Measurements from ENCODE around the gene SELENON. TPM values are rescaled to one million over a fixed set of nuclear protein-coding genes. Genes with fewer than 3 reads are reported as not detected.

The SELENON gene
- polyA plus RNA-seq, 3 donors, result 1.5 to 31.5 (median 3.5) TPM

GRCh38 chr1:25794325-25794724, 5.7 kb upstream of the SELENON start:
- TF ChIP-seq CTCF (IDR thresholded peaks at IDR 0.05), result no peak
- Histone ChIP-seq H3K4me1 (ENCODE audit: control insufficient read depth in 1 of 2, insufficient read depth in 2 of 2, low read length in 2 of 2) (peaks cover 0 to 2% of the 10 kb centered on the region in 2 donors), H3K79me2 (ENCODE audit: insufficient read depth, low read length) (no peaks in the 10 kb centered on the region), H3K36me3 (replicated peaks in 1 of 2; ENCODE audit: control insufficient read depth in 1 of 2, insufficient read depth in 2 of 2, low read length in 2 of 2) (no peaks in the 10 kb centered on the region), H3K27ac (ENCODE audit: low read depth in 1 of 2, low read length in 2 of 2) (no peak overlapping the region), H3K9ac (ENCODE audit: insufficient read depth, low read length, poor library complexity, severe bottlenecking) (peak overlapping the region; percentile 8), H4K20me1 (ENCODE audit: insufficient read depth, low read length) (no peaks in the 10 kb centered on the region), H3K27me3 (ENCODE audit: control insufficient read depth in 2 of 2, insufficient read depth in 2 of 2, low read length in 2 of 2) (no peaks in the 10 kb centered on the region), H3K9me3 (replicated peaks in 1 of 2; ENCODE audit: control insufficient read depth in 1 of 2, insufficient read depth in 1 of 2, low read length in 2 of 2) (no peaks in the 10 kb centered on the region), H2AFZ (ENCODE audit: insufficient read depth, low read depth, low read length, poor library complexity, severe bottlenecking) (no peak overlapping the region), H3K4me2 (replicated peaks; ENCODE audit: extremely low read depth, low read length, poor library complexity, severe bottlenecking) (no peak overlapping the region), H3K4me3 (replicated peaks in 1 of 3; ENCODE audit: low read depth in 2 of 3, low read length in 3 of 3) (no peak overlapping the region)
- peaks cover 2 to 3% (median 2%) of the 10 kb centered on the region in 3 donors for H3K27me3 Mint-ChIP-seq (ENCODE audit: low read depth in 3 of 3)
- intact Hi-C loops (cut with micrococcal nuclease), result no loop called here
- peaks cover 0 to 1% (median 0%) of the 10 kb centered on the region in 7 donors for H3K9me3 Mint-ChIP-seq
- no peak overlapping the region for H3K27ac Mint-ChIP-seq
- peaks cover 1 to 5% of the 10 kb centered on the region in 2 donors for H3K36me3 Mint-ChIP-seq
- H3K4me1 Mint-ChIP-seq, result peaks cover 10% of the 10 kb centered on the region
- no peak overlapping the region for H3K4me3 Mint-ChIP-seq
- DNase-seq, result no peak
- 92% methylated on average over 5 of the region's 8 CpGs for WGBS (ENCODE audit: insufficient coverage)

- H3K79me2 ChIP-seq (ENCODE audit: insufficient read depth, low read length), result no peaks in the 10 kb centered on the region
- H3K9me3 Mint-ChIP-seq, result peaks cover 0 to 1% (median 0%) of the 10 kb centered on the region in 7 donors
- H3K4me2 ChIP-seq (replicated peaks; ENCODE audit: extremely low read depth, low read length, poor library complexity, severe bottlenecking), result no peak overlapping the region
- peaks cover 15% of the 10 kb centered on the region for H3K4me1 Mint-ChIP-seq
- H3K36me3 Mint-ChIP-seq, result peaks cover 0 to 4% of the 10 kb centered on the region in 2 donors
- H3K9ac ChIP-seq (ENCODE audit: insufficient read depth, low read length, poor library complexity, severe bottlenecking), result no peak overlapping the region
- no peaks in the 10 kb centered on the region for H3K36me3 ChIP-seq (replicated peaks in 1 of 2; ENCODE audit: control insufficient read depth in 1 of 2, insufficient read depth in 2 of 2, low read length in 2 of 2)
- H3K27ac ChIP-seq (ENCODE audit: low read depth in 1 of 2, low read length in 2 of 2), result no peak overlapping the region
- H3K27me3 Mint-ChIP-seq (ENCODE audit: low read depth in 3 of 3), result peaks cover 2 to 3% (median 2%) of the 10 kb centered on the region in 3 donors
- WGBS (ENCODE audit: insufficient coverage), result 100% methylated on average over 1 of the region's 2 CpGs
- no peak overlapping the region for H3K4me3 ChIP-seq (replicated peaks in 1 of 3; ENCODE audit: low read depth in 2 of 3, low read length in 3 of 3)
- no peak for DNase-seq
- TF ChIP-seq CTCF (IDR thresholded peaks at IDR 0.05), result no peak
- no peaks in the 10 kb centered on the region for H4K20me1 ChIP-seq (ENCODE audit: insufficient read depth, low read length)
- H3K4me1 ChIP-seq (ENCODE audit: control insufficient read depth in 1 of 2, insufficient read depth in 2 of 2, low read length in 2 of 2), result peaks cover 5 to 7% of the 10 kb centered on the region in 2 donors
- H2AFZ ChIP-seq (ENCODE audit: insufficient read depth, low read depth, low read length, poor library complexity, severe bottlenecking), result no peak overlapping the region
- no peak overlapping the region for H3K4me3 Mint-ChIP-seq
- peak overlapping the region in 1 of 7 donors; percentile 3 for H3K27ac Mint-ChIP-seq
- no peaks in the 10 kb centered on the region for H3K9me3 ChIP-seq (replicated peaks in 1 of 2; ENCODE audit: control insufficient read depth in 1 of 2, insufficient read depth in 1 of 2, low read length in 2 of 2)
- intact Hi-C loops (cut with micrococcal nuclease), result no loop called here
- H3K27me3 ChIP-seq (ENCODE audit: control insufficient read depth in 2 of 2, insufficient read depth in 2 of 2, low read length in 2 of 2), result no peaks in the 10 kb centered on the region
Observed at GRCh38 chr1:25795211-25795610, 4.8 kb upstream of the SELENON start.
